Fibroblast of lung (primary cell): ENCODE results near the gene MYO1F.

Experiments
- EZH2 ChIP-seq: IDR thresholded peaks from 2 replicates; pipeline ENCODE4 v1.5.1; 2012; ENCODE audit warnings: low read length, control low read depth, mild to moderate bottlenecking; ENCODE audit errors: missing control alignments
- TF ChIP-seq, protein P1 (sequence below), 2 donors: IDR thresholded peaks in 1 of 2; conservative IDR thresholded peaks in 1 of 2; 1 replicate in 1 of 2; 2 replicates in 1 of 2; pipeline ENCODE4 v1.5.1; 2011 to 2012; ENCODE audit warnings: low read length in 2 of 2, control low read depth in 1 of 2, inconsistent platforms in 1 of 2, low read depth in 1 of 2, mild to moderate bottlenecking in 1 of 2

DNA sequence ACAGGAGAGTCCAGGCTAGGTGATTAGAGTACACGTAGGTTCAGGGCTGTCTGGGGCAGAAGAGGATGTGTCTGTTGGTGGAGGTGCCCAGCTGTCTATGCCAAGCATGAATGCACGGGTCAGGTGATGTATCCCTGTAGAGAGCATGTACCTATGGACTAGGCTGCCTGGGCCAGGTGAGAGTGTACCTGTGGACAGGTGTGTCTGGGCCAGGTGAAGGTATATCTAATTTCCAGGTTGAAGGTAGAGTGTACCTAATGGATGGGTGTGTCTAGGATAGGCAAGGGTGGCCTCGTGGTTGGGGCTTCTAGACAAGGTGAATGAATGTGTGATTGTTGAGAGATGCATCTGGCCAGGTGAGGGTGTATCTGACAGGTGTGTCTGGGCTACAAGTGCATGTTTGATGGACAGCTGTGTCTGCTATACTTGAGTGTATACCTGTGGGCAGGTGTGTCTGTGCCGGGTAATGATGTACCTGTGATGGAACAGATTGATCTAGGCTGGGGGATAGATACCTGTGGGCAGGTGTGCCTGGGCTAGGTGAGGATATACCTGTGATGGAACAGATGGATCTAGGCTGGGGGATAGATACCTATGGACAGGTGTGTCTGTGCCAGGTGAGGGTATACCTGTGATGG is 47.8 kb downstream of the MYO1F start:
- TF ChIP-seq, protein P1, sequence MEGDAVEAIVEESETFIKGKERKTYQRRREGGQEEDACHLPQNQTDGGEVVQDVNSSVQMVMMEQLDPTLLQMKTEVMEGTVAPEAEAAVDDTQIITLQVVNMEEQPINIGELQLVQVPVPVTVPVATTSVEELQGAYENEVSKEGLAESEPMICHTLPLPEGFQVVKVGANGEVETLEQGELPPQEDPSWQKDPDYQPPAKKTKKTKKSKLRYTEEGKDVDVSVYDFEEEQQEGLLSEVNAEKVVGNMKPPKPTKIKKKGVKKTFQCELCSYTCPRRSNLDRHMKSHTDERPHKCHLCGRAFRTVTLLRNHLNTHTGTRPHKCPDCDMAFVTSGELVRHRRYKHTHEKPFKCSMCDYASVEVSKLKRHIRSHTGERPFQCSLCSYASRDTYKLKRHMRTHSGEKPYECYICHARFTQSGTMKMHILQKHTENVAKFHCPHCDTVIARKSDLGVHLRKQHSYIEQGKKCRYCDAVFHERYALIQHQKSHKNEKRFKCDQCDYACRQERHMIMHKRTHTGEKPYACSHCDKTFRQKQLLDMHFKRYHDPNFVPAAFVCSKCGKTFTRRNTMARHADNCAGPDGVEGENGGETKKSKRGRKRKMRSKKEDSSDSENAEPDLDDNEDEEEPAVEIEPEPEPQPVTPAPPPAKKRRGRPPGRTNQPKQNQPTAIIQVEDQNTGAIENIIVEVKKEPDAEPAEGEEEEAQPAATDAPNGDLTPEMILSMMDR (conservative IDR thresholded peaks at IDR 0.05 in 1 of 2, IDR thresholded peaks at IDR 0.05 in 1 of 2; ENCODE audit: low read depth in 1 of 2, low read length in 2 of 2): no peak
- TF ChIP-seq EZH2: no peak
